Stimulated activated CD4-positive, alpha-beta T cell treated with anti-CD3 and anti-CD28 coated beads, Interleukin-12 subunit alpha, Interleukin-12 subunit beta, amount 100 ng/mL, for 4 hours (primary cell): ENCODE results near the gene FKRP.
A peak's percentile ranks its signal among the peaks of the same experiment; 100 is the strongest.
"Not testable (repeated sequence)": the region's sequence is repeated elsewhere in the genome, so short reads cannot be mapped to it uniquely, and the experiment has no call there.

ENCODE experiments used
- DNase-seq: peaks from one replicate; pipeline ENCODE4 v3.0.0-alpha.2; 2020

The FKRP gene

DNA sequence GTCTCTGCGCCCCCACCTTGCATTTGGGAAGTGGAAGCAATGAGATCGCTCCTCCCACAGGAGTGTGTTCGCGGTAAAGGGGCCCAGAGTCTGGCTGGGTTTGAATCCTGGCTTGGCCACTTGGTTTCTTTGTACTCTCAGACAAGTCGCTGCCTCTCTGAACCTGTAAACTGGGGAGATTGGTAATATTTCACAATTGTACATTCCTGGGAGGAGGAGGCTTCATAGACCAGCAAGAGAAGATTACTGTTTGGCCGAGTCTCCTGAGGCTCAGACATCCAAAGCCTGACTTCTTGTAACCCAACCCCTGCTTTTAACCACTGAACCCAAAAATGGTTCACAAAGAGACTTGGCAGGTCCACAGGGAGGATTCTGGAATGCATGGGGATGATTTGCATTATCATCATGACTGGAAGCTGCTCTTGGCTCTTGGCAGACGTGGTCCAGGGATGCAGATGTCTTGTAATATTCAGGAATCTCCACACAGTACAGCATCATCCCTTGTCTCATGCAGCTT, 14.0 kb downstream of the FKRP start:
- no peak for DNase-seq

DNA sequence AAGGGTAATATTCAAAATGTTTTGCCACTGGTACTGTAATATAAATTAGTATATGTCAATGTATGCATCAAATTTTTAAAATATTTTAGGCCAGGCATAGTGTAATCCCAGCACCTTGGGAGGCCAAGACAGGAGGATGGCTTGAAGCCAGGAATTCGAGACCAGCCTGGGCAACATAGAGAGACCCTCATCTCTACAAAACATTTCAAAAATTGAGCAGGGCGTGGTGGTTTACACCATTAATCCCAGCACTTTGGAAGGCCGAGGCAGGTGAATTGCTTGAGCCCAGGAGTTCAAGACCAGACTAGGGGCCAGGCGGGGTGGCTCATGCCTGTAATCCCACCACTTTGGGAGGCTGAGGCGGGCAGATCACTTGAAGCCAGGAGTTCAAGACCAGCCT, 14.5 kb downstream of the FKRP start:
- DNase-seq = no peak

DNA sequence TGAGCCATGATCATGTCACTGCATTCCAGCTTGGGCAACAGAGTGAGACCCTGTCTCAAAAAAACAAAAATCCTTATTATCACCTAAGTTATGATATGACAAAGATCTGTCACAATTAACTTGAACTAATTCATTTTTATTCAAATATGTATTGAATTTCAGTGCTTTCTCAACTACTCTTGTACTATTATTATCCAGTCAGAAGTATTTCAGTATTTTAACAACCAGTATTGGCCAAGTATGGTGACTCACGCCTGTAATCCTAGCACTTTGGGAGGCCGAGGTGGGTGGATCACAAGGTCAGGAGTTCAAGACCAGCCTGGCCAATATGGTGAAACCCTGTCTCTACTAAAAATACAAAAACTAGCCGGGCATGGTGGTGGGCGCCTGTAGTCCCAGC, 15.0 kb downstream of the FKRP start:
- not testable (repeated sequence) for DNase-seq

DNA sequence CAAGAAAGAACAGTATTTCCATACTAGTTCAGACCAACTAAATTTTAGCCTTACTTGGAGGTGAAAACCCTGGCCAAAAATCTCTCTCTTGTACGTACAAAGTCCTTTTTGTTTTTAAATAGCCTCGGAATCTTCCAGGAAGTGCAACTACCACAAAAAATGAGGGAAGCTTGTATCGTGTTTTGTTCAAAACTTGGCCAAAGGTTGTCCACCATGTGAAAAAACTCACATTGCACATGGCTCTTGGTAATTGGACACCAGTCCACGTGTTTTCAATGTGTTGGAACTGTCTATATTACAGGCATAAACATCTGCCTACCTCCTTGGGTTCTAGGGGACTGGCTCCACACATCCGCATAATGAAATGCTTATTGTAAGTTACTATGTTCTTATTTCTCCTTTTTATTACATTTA, 15.6 kb downstream of the FKRP start:
- no peak for DNase-seq

DNA sequence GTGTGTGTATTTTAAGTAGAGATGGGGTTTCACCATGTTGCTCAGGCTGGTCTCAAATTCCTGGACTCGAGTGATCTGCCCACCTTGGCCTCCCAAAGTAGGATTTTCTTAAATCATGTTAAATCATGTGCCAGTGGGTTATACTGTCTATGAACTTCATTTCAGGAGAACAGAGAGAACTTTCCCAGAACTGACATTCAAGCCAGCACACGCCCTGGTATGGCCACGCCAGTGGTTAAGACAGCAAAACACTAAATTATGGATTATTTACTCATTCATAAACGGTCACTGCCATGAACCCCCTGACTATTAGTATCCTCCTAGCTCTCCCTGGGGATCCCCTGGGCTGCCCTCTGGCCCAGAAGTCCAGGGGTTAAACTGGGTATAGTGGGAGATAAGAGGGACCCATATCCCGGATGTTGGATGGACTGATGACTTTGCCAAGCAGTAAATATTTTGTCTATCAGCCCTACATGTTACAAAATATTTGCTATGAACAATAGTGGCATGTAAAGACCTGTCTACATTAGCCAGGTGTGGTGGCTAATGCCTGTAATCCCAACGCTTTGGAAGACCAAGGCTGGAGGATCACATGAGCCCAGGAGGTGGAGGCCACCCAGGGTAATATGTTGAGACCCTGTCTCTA, 16.5 kb downstream of the FKRP start:
- no peak for DNase-seq

DNA sequence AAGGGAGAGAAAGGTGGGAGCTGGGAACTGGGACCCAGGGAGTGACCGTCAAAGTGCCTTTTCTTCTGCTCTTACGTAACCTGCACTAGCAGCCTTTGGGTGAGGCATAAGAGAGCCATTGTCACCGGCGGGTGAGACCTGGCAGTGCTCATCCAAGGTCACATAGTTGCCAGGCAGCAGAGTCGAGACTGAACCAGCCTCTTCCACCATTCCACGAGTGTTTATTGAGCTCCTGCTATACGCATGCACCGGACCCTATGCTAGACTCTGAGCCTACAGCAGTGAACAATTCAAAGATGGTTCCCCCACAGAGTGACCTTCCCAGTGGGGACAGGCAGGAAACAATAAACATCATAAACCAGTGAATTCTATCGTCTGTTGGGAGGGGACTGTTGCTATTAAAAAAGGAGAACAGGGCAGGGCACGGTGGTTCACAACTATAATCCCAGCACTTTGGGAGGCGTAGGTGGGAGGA, 19.0 kb downstream of the FKRP start:
- no peak for DNase-seq

DNA sequence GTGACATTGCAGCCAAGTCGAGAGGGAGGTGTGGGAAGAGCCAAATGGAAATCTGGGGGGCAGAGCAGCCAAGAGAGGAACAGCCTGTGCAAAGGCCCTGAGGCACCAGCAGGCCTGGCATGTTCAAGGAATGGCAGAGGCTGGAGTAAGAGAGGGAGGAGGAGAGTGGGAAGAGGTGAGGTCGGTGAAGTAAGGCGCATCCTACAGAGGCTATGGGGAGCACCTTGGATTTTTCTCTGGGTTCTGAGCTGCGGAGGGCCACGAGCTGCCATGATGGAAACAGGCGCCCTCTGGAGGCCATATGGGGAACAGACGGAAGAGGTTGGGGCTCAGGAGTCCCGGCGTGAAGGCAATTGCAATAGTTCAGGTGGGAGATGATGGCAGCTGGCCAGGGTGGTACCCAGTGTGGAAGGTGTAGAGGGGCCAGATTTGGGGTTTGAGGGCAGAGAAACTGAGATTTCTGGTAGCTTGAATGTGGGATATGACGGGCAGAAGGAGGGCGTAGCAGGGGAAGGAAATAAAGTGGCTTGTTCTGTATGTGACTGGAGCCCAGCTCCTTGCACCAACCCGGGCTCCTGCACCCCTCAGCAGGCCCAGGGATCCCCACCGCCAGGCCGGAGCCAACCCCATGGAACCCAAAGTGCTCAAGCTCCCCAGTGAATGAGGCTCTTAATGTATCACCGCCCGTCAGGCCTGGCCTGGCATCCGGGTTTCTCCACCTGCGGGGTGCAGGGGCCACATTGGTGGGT, 20.9 kb downstream of the FKRP start:
- peak; percentile 56 for DNase-seq

DNA sequence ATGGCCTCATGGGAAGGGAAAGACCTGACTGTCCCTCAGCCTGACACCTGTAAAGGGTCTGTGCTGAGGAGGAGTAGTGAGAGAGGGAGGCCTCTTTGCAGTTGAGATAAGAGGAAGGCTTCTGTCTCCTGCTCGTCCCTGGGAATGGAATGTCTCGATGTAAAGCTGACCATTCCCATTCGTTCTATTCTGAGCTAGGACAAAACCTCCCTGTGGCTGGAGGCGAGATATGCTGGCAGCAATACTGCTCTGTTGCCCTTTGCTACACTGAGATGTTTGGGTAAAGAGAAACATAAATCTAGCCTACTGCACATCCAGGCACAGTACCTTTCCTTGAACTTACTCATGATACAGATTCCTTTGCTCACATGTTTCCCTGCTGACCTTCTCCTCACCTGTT, 22.9 kb downstream of the FKRP start:
- not testable (repeated sequence) for DNase-seq

DNA sequence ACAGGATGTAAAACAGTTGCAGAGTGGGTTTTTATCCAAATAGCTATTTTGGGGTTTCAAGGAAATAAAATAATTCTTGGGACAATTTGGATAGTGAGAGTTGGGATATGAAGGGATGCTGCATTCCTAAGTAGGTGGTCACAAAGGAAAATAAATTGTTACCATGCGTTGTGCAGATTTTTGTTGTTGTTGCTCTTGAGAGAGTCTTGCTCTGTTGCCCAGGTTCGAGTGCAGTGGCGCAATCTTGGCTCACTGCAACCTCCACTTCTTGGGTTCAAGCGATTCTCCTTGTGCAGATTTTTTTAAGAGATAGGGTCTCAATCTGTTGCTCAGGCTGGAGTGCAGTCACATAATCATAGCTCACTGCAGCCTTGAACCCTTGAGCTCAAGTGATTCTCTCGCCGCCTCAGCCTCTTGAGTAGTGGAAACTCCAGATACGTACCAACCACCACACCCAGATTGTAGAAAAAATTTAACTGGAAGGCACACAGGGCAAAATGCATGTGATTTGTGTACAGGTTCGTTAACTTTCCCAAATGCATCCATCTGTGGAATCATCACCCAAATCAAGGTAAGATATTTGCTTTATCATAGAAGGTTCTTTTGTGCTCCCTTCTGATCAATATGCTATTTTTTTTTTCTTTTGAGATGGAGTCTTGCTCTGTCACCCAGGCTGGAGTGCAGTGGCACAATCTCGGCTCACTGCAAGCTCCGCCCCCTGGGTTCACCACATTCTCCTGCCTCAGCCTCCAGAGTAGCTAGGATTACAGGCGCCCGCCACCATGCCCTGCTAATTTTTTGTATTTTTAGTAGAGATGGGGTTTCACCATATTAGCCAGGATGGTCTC, 26.5 kb downstream of the FKRP start:
- DNase-seq = no peak

DNA sequence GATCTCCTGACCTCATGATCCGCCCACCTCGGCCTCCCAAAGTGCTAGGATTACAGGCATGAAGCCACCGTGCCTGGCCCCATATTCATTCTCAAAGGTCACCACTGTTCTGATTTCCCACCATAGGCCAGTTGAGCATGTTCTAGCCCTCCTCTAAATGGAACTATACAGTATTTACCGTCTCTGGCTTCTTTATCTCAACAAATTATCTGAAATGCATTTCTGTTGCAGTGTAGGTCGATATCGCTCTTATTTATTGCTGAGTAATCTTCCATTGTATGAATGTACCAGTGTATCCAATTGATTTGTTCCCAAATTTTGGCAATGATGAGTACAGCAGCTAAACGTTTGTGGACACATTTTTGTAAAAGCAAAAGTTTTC, 27.2 kb downstream of the FKRP start:
- DNase-seq = no peak

DNA sequence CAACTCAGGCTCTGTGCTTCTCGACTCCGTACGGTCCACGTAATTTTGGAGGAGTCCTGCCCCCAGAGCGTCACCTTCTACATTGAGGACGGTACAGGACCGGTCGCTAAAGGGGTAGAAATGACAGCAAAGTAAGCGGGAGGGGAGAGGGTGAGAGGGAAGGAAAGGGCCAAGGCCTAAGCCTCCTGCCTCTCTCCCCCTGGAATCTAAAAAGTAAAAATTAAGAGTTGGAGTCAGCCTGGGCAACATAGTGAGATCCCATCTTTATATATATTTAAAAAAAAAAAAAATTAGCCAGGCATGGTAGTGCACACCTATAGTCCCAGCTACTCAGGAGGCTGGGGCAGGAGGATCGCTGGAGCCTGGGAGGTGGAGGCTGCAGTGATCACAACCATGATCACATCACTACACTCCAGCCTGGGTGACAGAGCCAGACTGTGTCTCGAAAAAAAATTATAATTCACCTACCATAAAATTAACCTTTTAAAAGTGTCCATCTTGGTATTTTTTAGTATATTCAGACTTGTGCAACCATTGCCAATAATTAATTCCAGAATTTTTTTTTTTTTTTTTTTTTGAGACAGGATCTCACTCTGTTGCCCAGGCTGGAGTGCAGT, 29.9 kb downstream of the FKRP start:
- DNase-seq = no peak

DNA sequence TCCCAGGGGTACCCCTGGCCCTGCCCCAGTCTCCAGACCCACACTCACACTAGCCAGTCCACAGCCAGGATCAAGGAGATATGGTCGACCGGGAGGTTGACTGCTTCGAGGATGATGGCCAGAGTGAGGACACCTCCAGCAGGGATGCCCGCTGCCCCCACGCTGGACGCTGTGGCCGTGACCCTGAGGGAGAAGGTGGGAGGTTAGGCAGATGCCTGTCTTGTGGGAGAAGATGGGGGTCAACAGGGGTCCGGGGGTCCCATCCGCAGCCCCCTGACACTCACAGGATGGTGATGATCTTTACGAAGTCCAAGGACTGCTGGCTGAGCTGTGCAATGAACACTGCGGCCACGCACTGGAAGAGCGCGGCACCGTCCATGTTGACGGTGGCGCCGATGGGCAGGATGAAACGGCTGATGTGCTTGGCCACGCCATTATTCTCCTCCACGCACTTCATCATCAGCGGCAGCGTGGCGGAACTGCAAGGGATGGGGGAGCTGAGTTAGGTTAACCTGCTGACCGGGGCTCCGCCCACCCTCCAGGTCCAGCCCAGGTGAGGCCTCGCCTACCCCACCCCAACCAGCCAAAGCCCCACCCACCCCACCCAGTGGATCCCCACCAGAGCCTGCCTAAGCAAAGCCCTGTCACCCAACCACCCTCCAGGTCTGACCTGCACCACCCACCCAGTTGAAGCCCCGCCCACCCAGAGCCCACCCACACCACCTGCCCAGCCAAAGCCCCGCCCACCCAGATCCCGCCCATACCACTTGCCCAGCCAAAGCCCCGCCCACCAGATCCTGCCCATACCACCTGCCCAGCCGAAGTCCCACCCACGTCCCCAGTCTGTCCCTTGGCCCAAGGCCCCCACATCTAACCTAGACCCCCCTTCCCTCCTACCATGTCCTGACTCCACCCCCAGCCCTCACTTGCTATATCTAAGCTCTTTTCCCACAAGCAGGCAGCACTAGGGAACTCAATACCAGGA, 31.4 kb downstream of the FKRP start:
- no peak for DNase-seq

DNA sequence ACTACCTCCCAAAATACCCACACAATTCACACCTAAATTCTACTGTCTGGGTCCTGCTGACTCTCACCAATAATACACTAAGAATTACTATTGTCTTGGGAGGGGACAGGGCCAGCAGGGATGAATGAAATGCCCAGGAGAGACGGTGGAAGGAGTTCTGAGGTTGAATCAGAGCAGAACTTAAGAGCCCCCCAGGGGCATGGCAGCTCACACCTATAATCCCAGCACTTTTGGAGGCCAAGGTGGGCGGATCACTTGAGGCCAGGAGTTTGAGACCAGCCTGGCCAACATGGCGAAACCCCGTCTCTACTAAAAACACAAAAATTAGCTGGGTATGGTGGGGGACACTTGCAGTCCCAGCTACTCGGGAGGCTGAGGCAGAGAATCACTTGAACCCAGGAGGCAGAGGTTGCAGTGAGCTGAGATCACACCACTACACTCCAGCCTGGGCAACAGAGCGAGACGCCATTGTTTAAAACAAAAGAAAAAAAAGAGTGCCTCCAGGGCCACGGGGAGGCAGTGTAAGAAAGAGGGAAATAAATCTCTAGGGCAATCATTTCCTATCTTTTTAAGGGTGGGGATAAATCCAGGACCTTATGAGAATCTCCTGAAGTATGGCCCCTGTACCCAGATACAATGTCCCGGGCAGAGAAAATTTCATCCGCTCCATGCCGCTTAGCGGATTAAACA, 32.2 kb downstream of the FKRP start:
- DNase-seq = not testable (repeated sequence)

DNA sequence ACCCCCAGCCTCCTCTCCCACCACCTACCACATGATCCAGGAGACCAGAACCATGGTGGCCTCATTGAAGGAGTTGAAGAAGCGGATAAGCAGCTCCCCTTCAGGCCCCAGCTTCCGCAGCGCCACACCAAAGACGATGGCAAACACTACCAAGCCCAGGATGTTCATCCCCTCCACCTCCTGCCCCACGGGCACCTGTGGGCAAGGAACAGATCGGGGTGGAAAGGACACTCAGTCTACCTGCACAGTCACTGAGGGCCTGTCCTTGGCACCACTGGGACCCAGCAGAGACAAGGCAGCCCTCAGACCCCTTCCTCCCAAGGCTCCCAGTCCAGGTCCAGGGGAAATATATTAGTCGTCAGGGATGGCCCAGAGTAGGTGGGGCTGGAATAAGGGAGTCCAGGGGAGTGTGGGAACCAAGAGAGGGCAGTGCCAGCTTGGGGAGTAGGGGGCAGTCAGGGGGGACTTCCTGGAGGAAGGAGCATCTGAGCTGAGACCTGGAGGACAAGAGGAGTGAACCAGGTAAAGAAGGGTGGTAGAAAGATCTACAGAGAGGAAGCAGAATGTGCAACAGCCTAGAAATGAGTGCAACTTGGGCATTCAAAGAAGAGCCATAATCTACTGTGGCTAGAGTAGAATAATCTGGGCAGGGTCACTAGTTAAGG, 36.6 kb downstream of the FKRP start:
- DNase-seq = no peak

DNA sequence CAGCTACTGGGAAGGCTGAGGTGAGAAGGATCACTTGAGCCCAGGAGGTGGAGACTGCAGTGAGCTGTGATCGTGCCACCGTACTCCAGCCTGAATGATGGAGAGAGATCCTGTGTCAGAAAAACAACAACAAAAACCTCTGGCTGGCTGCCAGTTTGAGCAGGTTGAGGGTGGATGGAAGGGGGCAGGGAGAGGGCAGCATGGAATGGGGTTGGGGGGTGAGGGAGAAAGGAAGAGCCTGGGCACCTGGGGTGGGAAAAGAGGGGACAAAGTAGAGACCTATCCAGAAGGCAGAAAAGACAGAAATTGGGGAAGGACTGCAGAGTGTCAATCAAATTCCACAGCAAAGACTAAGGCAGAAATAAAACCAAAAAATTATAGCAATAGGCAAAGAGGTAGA, 37.8 kb downstream of the FKRP start:
- DNase-seq = no peak

DNA sequence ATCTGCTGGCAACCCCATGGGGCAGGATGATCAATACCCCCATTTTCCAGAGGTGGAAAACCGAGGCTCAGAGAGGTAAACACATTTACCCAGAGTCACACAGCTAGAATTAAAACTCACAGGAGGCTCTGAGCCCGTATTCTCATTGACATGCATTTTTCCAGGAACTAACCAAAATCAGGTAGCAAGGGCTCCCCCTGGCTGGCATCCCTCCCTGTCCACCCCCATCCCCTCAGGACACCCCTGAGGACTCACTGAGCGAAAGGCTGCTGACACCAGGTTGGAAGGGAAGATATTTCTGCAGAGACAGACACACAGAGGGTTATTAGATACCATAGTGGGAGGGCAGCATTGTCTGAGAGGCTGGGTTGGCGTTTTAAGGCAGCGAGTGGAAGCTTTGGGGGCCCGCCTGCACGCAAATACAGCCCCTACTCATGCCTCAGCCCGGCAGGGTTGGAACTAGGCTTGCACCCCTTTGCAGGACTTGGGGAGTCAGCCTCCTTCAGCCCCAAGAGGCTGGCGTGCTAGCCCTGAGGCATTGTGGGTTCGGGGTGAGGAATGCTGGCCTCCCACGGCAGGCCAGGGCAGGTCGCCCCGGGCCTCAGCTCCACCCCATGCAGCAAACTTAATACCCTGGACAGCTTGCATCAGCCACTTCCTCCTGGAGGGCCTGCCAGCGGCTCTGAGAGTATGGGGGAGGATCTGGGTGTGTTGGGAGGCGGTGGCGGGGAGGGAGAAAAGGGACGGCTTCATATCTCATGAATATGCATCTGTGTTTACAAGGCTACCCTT, 38.6 kb downstream of the FKRP start:
- DNase-seq = peak; percentile 54

DNA sequence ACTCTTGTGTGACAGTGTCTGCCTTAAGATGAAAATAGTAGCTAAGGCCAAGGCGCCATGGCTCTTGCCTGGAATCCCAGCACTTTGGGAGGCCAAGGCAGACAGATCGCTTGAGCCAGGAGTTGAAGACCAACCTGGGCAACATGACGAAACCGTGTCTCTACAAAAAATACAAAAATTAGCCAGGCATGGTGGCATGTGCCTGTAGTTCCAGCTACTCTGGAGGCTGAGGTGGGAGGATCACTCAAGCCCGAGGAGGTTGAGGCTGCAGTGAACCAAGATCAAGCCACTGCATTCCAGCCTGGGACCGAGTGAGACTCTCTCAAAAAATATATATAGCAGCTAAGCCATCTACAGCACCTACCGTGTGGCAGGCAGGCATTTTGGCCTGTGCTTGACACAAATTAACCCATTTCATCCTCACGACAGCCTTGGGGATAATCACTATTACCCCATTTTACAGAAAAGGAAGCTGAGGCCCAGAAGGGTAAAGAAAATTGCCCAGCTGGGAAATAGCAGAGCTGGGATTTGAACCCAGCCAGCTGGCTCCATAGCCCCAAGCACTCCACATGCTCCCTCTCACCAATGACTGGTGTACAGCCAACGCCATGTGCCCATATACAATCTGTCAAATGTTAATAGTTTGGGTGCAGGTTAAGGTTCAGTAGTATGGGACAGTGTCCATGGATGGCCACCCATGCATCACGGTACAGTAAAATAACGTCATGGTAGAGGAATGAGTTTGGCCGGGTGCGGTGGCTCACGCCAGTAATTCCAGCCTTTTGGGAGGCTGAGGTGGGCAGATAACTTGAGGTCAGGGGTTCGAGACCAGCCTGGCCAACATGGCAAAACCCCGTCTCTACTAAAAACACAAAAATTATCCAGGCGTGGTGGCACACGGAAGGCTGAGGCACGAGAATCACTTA, 39.5 kb downstream of the FKRP start:
- no peak for DNase-seq

DNA sequence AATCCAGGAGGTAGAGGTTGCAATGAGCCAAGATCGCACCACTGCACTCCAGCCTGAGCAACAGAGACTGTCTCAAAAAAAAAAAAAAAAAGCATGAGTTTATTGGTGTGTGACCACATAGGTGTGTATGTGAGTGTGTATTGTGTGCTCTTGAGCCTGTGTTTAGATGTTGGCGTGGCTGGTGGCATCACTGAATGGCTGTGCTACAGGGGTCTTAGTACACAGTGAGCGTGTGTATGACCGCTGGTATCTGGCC, 40.1 kb downstream of the FKRP start:
- no peak for DNase-seq
